ENCODE results near the gene AIF1. TPM values are rescaled to one million over a fixed set of nuclear protein-coding genes. Genes with fewer than 3 reads are reported as not detected.
"Not testable (repeated sequence)": the region's sequence is repeated elsewhere in the genome, so short reads cannot be mapped to it uniquely, and the experiment has no call there.

The AIF1 gene
- total RNA-seq, 1 donor from 2014 or later = 54.0 TPM

DNA sequence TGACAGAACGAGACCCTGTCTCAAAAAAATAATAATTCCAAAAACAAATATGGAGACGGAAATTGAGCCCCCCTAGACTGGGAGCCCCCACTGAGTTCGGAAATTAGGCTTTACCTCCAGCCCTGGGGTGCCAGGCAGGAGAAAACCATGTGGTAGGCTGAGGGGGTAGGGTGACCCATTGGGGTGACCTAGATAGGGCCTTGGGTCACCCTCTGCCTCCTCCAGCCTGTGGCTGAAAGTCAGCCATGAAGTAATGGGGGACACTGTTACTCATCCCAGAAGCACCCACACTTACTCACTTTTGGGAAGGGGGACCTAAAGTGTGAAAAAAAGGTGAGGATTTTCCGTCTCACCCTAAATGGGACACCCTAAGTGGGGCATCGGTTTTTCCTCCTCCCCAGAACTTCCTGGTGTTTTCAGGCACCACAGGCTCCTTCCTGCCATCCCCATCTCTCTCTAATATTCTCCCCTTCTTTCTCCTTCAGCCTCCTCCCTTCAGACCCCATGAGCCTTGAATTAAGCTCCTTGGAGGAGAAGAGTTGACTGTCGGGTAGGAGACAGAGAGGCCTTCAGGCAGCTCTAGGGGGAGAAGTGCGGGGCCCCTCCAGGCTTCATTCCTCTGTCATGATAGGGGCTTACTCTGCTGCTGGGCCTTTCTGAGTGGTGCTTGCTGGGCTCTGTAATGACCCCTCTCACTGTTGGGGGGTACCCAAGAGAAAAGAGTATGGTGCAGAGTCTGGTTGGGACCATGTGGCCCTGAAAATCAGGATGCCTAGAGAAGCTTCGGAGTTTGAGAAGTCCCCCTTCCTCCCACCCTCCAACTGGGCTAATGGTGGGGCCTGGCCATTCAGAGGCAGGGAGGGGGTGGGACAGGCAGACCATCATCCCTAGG is 35.2 kb upstream of the AIF1 start:
- intact Hi-C loops (cut with micrococcal nuclease) = loop anchor here (1.0 to 5.0 kb wide), 4 partner anchors 28 to 158 kb away; partner anchors contain the start of genes CLIC1 and PRRC2A

DNA sequence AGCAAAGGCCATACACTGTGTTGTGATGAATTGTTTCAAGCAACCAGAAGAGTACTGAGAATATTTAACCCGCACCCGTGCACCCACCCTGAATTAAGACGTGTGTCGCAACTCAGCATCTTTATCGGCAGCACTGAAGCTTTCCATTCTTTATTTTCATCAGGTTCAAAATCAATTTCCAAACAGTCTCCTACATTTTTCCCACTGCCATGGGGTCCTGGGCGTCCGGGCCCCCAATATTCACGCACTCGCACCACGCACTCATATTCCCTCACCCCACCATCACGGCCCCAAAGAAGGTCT is 34.6 kb upstream of the AIF1 start:
- intact Hi-C loops (cut with micrococcal nuclease) = loop anchor here (1.0 to 5.0 kb wide), 3 partner anchors 29 to 88 kb away; partner anchors contain the start of gene PRRC2A

DNA sequence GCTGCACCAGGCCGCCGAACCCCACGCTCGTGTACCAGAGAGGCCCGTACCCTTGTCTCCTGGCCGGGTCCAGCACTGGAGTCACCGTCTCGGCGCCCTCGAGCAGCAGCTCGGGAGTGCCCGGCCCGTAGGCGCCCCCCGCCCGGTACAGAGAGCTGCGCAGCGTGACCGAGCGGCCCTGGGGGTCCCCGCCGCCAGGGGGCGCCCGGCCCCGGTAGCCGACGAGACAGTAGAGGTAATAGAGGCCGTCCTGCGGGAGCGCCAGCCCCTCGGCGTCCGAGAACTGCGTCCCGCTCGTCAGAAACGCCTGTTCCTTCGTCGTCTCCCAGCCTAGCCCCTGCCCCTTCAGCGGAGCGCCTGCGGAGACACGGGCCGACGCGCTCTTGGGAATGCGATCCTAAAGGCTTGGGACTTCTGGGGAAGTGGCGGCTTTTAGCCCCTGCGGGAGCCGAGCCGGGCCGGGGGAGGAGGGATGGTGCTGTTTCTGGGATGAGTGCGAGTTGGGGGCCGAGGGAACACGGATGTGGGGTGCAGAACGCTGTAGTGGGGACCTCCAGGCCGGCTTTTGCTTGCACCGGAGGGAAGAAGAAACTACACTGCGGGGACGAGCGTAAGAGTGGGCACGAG is 34.1 kb upstream of the AIF1 start:
- intact Hi-C loops (cut with micrococcal nuclease) = loop anchor here (1.0 to 5.0 kb wide), 4 partner anchors 30 to 89 kb away; partner anchors contain the start of genes NFKBIL1 and PRRC2A

DNA sequence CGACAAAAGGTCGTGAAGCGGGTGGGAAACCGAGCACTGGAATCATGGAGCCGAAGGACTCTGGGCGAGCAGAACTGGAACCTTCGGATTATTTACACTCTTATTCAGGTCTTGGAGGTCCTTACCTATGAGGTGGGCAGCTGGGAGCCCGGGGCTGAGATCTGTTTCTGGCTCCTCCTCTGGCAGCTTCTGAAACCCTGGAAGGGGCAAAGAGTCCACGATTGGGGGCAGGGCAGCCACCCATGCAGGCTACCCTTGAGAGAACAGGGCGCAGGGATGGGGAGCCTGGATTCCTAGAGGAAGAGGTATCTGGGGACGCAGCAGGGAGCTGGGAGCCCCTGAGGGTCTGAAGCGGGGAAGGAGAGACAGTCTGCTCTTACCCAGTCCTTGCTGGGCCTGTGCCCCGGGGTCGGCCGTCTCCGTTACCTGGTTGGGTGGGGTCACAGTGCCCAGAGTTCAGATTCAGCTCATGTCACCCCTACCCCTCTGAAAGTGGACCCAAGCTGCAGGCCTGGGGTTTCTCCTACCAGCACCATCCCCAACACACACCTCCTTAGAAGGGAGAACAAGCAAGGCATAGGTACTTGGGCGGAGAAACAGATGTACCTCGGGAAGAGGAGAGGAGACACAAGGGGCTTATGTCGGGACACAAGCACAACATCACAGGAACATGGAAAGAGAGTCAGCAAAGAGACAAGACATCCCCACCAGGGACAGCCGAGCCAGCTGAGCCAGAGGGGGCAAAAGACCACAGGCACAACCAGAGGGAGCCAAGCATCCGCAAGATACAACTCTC is 33.4 kb upstream of the AIF1 start:
- intact Hi-C loops (cut with micrococcal nuclease) = loop anchor here (1.0 to 5.0 kb wide), 5 partner anchors 13 to 89 kb away; partner anchors contain the start of genes NFKBIL1 and PRRC2A

DNA sequence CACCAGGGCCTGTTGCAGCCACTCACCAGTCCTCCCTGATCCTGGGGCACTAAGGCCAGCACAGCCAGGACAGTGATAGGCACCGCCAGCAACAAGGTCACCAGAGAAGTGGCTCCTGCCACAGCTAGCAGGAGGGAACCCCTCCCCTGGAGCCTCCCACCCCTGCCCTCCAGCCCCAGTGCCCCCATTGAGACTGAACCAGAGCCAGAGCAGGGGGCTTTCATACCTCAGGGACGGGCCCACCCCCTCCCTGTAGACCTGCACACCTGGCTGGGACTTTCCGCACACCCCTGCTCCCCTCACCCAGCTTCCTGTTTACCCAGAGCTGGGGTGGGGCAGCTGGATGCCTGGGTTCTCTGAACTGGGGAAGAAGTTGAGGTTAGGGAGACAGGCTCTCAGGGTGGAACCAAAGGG is 32.8 kb upstream of the AIF1 start, which contains the start of gene LTB:
TSS of gene LTB (minus strand) at position 195 of the 414 bp plus-strand sequence. CDS start at position 188, 7 bp downstream.
- intact Hi-C loops (cut with micrococcal nuclease) = loop anchor here (1.0 to 5.0 kb wide), 3 partner anchors 13 to 90 kb away; no protein-coding TSS in a partner anchor

DNA sequence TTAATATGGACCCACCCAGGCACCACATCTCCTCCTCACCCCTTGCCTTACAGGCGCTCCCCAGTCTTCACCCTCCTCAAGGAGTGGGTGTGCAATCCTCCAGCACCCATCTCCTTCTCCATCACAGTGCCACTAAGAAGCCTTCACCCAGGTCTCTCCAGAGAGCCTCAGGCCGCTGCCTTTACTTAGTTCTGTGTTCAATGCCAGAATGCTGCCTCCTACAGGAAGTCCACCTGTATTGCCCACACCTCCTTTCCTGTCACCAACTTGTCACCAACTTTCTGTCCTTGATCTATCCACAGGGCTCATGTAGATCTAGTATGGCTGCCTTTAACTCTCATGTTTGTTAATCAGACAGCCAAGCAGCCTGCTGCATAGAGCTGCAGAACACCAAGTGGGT is 29.5 kb upstream of the AIF1 start:
- intact Hi-C loops (cut with micrococcal nuclease) = loop anchor here (1.0 kb wide), 3 partner anchors 13 to 868 kb away; partner anchors contain the start of genes LTA, MDC1 and NFKBIL1

DNA sequence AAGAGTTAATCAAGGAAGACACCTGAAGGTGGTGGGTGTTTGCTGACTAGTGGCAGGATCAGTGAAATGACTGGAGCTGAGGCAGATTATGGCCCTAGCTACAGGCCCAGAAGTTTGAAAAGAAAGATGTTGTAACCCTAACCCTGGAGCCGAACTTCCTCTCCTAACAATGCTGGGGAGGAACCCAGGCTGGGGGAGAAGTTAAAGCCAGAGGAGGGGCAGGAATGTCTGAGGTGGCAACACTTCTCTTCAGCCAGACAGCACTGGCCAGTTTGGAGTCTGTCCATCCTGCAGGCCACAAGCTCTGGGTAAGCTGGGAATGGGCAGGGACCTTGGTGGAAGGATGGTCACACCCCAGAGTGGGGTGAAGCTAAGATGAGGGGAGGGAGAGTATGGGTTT is 29.0 kb upstream of the AIF1 start, which contains the start of gene LST1:
TSS of gene LST1 (plus strand) at position 270 of the 400 bp plus-strand sequence. CDS start 1,023 bp downstream, outside the sequence.
- intact Hi-C loops (cut with micrococcal nuclease) = loop anchor here (1.0 kb wide), 1 partner anchor 8 kb away; no protein-coding TSS in a partner anchor

DNA sequence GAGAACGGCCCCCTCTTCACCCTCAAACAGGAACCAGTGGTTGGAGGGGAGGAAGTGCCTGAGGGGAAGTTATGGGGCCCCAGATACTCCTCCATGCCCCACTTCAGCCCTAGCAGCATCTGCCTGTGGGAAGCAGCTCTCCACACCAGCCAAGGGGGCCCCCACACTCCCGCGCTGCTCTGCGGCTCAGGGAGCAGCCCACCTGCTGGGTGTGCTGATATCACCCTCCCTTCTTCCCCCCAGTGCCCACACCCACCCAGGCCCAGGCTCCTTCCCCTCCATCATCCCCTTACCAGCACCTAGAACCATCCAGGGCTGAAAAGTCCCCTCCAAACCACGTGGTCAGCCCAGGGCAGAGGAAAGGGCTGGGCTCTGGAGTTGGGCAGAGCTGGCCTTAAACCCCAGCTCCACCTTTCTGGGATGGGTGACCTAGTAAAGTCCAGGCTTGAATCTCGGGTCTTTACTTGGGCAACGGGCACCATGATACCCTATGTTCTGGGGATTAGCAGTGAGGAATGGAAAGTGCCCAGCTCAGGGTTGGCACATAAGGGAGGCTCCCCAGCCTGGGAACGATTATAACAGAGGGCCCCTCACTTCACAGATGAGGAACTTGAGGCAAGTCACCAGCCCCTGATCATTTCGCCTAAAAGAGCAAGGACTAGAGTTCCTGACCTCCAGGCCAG is 28.3 kb upstream of the AIF1 start:
- intact Hi-C loops (cut with micrococcal nuclease) = loop anchor here (1.0 kb wide), 1 partner anchor 8 kb away; no protein-coding TSS in a partner anchor

DNA sequence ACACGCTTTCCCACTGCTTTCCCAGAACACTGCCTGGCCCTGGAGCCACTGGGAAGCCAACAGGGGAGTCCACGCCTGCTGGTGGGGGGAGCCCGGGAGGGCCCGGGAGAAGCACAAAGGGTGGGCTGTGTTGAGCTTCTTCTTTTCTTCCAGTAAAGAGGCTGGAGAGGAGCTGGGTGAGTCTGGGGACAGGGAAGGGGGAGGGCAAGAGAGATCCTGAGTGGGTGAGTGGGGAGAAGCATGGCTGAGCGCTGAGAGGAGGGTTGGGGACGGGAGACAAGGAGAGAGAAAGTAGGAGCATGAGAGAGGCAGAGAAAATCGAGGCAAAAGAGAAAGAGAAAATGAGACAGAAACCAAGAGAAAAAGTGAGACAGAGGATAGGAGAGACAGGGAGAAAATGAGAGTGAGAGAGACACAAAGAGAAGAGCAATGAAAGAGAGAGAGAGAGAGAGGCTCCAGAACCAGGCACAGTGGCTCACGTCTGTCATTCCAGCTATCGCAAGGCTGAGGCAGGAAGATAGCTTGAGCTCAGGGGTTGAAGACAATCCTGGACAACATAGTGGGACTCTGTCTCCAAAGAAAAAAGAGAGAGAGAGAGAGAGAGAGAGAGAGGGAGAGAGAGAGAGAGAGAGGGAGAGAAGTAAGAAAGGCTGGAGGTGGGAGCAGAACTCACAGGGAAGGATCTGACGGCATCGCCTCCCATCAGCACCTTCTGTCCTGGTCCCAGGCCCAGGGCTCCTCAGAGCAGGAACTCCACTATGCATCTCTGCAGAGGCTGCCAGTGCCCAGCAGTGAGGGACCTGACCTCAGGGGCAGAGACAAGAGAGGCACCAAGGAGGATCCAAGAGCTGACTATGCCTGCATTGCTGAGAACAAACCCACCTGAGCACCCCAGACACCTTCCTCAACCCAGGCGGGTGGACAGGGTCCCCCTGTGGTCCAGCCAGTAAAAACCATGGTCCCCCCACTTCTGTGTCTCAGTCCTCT is 26.9 kb upstream of the AIF1 start:
- intact Hi-C loops (cut with micrococcal nuclease) = no loop called here

DNA sequence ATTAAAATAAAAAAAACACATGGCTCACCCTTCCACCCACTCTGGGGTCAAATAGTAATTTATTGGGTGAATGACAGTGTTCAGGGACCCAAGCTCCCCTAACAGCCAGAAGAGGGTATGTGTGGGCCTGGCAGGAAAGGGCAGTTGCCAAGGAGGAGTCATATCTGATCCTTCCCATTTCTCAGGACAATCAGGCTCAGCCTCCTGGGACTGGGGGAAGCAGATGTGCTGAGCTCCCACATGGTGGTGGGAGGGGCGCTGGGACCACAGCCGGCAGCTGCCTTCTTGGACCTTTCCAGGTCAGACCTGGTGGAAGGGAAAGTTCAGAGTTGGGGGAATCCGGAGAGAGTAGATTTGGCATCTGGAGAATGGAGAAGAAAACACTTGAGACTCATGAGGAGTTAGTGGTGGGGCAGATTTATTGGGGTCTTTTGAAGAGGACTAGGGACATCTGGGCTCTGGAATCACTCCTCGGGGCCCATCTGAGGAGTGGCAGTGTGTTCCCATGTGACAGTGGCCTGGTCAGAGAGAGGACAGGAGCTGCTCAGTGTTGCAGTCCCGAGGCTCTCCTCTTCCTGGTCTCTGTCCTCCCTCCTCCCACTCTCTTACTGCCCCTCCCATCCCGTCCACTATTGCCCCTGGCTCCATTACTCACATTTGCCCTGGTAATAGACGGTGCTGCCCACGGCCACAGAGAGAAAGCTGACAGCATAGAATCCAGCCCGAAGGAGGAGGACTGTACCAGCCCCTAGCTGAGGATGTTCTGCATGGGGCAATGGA is 26.0 kb upstream of the AIF1 start:
- intact Hi-C loops (cut with micrococcal nuclease) = no loop called here

DNA sequence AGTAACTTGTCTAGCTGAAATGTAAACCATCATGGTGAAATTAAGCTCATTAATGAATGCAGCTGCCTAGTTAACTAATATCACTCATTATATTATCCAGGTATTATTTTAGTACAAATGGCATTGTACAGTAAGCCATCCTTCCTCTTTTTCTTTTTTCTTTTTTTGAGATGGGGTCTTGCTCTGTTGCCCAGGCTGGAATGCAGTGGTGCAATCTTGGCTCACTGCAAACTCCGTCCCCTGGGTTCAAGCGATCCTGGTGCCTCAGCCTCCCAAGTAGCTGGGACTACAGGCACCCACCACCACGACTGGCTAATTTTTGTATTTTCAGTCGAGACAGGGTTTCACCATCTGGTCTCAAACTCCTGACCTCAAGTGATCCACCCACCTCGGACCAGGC is 24.3 kb upstream of the AIF1 start:
- intact Hi-C loops (cut with micrococcal nuclease) = not testable (repeated sequence)

DNA sequence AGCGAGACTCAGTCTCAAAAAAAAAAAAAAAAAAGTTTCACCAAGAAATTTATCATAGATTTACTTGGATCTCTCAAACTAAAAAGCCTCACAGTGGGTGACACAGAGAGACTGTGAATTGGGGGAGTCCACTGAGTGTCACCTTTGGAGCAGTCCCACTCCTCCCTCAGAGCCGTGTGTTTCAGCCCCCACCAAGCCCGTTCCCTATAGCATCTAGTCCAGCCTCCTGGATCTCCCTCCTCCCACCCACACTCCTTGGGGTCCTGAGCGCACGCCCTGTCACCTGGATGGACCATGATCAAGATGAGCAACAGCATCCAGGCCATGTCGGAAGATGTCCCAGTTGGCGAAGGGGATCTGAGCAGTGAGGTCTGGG is 22.6 kb upstream of the AIF1 start:
- intact Hi-C loops (cut with micrococcal nuclease) = no loop called here

DNA sequence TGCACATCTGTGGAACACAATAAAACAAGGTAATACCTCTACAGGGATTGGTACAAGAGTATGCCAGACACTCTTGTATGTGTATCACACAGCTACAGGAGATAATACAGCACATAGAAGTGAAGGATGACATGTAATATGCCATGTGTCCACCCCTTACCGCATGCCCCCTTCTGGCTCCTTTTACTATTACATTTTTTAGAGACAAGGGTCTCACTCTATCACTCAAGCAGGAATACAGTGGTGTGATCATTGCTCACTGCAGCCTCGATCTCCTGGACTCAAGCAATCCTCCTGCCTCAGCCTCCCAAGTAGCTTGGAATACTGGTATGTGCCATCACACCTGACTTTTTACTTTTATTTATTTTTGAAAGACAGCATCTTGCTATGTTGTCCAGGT is 18.0 kb upstream of the AIF1 start:
- intact Hi-C loops (cut with micrococcal nuclease) = no loop called here

DNA sequence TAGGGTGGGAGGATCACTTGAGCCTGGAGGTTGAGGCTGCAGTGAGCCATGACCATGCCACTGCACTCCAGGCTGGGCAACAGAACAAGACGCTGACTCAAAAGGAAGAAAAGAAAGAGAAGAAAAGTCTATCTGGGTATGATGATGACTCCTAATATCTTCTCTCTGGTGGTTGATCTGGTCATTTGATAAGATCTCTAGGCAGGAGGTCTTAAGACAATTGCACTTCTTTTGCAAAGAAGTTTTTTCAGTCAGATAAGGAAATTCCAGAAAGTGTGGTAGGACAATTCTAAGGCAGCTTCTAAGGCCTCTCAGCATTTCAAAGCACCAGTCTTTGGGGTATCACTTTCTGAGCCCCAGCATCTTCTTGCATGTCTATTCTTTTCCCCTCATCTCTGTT is 7.7 kb upstream of the AIF1 start:
- intact Hi-C loops (cut with micrococcal nuclease) = no loop called here

DNA sequence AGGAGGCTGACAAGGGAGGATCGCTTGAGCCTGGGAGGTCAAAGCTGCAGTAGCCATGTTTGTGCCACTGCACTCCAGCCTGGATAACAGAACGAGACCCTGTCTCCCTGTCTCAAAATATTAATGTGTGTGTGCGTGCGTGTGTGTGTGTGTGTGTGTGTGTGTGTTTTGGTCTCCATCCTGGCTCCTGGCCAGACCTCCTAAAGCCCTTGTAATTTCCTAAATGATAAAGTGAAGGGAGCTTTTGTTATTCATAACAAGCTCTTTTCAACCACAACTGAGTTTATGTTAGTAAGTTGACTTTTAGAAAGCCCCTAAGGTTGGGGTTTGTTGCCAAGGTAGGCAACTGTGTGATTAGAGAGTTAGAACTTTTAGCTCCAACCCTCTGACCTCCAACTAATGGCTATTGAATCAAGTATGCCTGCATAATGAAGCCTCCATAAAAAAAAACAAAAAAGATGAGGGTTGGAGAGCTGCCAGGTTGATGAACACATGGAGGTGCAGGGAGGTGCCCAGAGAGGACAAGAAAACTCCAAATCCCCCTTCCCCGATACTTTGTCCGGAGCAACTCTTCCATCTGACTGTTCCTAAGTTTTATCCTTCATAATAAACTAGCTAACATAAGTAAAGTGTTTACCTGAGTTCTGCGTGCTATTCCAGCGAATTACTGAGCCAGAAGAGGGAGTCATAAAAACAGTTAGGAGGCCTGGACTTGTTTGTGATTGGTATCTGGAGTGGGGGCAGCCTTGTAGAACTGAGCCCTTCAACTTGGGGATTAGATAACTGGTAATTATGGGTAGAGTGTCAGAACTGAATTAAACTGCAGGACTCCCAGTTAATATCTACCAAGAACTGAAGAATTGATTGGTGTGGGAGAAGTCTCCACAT is 5.3 kb upstream of the AIF1 start:
- intact Hi-C loops (cut with micrococcal nuclease) = no loop called here

DNA sequence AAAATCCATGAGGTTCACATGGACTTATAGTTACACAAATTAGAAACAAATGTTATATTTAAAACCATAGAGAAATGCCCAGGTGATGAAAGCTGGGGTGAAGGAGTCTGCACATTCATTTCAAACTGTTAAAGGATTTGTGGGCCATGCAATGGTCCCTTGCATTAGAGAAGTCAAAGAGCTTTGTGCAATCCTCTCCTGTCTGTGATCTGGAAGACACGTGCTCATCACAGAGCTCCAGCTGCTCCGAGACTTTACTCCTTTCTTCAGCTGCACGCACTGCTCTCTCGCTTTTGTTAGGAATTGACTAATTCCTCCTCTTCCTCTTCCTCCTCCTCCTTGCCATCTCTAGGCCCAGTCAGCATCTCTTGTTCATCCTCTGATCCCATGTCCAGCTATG is 4.1 kb upstream of the AIF1 start:
- intact Hi-C loops (cut with micrococcal nuclease) = no loop called here

DNA sequence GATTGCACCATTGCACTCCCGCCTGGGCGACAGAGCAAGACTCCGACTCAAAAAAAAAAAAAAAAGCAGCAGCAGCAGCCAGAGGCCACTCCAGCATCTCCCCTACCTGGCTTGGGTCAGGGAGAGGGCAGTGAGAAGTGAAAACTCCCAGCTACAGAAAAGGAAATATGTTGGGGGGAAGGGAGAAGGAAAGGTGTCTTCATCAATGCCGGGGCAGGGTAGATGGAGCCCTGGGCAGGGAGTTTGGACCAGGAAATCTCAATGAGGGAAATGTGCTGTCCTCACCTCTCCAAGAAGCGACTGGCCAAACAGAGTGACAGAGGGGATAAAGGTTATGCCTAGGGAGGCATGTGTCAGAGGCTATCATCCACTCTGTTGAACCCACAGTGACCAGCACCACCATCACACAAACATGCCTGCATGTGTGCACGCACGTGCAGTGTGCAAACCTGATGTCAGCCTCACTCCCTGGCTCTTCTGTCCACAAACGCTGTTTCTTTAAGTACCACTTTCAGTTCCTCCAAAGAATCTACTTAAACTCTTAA is 887 bp upstream of the AIF1 start:
- intact Hi-C loops (cut with micrococcal nuclease) = no loop called here

Measured in T-helper 1 cell treated with Interleukin-12 subunit alpha and Interleukin-12 subunit beta and Interleukin-4 antibody, amounts not matched to agents 30 ng/mL and 1 ng/mL, for 36 hours (primary cell).